ENCODE data around the gene FADD. TPM values are rescaled to one million over a fixed set of nuclear protein-coding genes. Genes with fewer than 3 reads are reported as not detected.
"Not testable (repeated sequence)": the region's sequence is repeated elsewhere in the genome, so short reads cannot be mapped to it uniquely, and the experiment has no call there.

The FADD gene
- total RNA-seq, 1 experiment from 2014 or later, result 23.2 TPM

- DNase-seq (ENCODE audit: low spot score), result no peak
Measured at GRCh38 chr11:70180906-70181305, 22.2 kb upstream of the FADD start.

GRCh38 chr11:70182266-70182665, 20.8 kb upstream of the FADD start:
- DNase-seq (ENCODE audit: low spot score), result no peak

DNA sequence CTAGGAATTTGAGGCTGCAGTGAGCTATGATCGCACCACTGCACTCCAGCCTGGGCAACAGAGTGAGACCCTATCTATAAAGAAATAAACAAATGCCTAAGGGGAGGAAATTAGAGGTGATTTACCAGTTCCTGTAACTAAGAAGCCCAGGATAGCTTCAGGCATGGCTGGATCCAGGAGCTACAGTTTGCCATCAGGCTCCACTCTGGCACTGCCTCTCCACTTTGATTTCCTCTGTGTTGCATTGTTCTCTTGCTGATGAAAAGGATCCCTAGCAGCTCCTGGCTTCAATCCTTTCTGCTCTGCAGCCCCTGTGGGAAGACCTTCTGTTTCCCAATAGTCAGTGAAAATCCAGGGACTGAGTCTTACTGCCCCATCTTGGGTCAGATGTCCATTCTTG, 20.1 kb upstream of the FADD start:
- no peak for DNase-seq (ENCODE audit: low spot score)

- DNase-seq (ENCODE audit: low spot score), result no peak
Measured at GRCh38 chr11:70183483-70184176, 19.5 kb upstream of the FADD start.

GRCh38 chr11:70184396-70184795, 18.7 kb upstream of the FADD start:
- DNase-seq (ENCODE audit: low spot score), result no peak

DNA sequence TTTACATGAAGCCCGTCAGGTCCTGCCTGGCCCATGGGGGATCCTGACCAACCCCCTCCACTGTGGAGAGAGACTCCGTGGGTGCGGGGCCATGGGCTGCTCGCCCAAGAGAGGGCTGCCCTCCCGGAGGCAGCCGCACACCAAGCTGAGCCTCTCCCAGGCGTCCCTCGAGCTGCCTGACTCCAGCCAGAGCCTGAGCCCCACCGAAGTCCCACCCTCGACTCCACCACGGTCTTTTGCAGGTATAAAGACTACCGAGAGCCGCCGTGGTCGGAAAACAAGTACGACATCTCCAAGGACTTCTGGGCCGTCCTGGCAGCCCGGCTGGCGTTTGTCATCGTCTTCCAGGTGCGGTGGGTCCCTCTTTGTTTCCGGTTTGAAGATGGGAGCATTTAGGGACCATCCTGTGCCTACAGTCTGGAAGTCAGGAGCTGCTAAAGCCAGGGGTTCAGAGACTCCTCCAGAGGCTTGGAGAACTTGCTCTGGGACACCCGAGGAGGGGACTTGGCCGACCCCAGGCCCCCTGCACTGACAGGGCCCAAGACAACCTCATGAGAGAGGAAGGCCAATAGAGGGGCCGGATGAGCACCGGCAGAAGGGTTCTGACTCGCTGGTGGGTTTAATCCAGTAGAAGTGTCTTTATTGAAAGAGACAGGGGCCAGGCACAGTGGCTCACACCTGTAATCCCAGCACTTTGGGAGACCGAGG, 17.6 kb upstream of the FADD start:
- DNase-seq (ENCODE audit: low spot score), result no peak

- DNase-seq (ENCODE audit: low spot score), result no peak
Measured at GRCh38 chr11:70186420-70186819, 16.7 kb upstream of the FADD start.

DNA sequence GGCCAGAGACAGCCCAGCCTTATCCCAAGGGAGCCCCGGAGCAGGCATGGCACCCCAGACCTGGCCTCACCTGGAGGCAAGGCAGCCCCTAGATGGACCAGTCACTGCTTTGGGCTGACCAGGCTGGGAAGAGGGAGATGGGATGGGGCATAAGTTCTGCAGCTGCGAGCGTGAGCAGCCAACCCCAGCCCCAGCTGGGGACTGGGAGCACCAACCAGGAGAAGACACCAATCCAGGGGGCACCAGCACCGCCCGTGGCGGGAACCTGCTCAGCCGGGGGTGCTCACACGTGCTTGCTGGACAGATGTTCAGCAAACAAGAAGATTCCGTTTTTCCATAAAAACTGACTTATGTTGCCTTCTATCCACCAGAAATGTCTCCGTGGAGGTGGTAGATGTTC, 16.2 kb upstream of the FADD start:
- no peak for DNase-seq (ENCODE audit: low spot score)

- DNase-seq (ENCODE audit: low spot score), result no peak
Measured at GRCh38 chr11:70187771-70188170, 15.3 kb upstream of the FADD start.

DNA sequence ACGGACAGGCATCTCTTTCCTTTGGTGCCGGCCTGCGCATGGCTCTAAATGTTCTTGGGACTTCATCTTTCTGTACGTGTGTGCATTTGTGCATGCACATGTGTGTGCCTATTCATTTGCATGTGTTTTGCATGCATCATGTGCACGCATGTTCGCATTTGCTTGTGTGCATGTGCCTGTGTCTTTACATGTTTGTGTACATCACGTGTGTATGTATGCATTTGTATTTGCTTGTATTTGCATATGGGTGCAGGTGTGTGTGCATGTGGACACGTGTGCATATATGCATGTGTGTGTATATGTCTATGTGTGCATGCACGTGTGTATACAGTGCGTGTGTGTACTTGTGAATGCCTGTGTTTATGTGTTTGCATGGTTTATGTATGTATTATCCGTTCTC, 13.5 kb upstream of the FADD start:
- no peak for DNase-seq (ENCODE audit: low spot score)

DNA sequence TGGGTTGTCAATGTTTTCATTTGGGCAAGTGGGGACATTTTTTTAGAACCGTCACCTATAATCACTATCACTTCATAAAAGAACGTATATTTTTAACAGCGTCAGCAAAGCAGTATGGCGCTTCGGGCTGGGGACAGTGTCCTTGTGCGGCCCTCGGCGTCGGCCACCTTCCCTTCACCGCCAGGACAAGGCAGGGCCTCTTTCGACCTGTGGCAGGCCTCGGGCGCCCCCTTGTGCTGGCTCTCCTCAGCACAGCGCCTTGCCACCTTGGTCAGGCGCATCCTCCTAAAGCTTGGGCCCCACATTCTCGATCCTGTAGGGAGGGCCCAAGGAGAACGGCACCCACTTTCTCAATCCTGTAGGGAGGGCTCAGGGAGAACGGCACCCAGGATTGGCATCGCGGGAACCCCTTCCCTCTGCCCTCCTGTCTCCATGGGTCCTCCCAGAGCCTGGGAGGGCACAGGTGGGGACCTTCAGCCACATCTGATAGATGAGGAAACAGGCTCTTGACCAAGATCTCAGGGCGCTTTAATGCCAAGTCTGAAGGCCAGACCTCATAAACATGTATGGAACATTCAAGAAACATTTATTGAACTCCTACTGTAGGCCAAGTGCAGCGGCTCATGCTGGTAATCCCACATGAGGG, 11.5 kb upstream of the FADD start:
- peak; percentile 61 for DNase-seq (ENCODE audit: low spot score)

DNA sequence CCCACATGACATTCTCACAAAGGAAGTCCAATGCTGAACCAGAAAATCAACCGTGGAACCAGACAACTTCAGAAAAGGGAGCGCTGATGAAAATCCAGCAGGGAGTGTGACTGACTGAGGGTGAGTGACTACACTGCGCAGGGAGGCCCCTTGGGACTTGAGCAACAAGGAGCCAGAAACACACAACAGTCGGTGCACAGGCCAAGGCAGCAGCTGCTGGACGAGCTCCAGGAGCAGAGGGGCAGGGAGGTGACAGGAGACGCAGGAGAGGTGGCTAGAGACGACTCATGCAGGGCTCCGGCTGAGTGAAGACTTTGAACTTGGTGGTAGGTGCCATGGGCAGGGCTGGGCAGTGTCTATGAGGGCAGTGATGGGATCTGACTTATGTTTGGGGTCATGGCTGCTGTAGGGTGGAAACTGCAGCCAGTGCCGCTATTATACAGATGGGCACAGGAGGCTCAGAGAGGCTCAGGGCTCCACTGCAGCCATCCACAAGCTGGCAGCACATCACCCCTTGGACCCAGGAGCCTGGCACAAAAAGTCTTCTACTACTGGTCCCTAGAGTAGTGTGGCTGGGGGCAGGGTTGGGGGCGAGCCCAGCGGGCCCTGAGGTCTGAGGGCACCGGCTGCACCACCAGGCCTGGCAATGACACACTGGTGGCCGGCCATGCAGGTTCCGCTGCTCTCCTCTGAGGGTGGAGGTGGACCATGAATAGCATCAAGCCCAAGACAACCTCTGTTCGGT, 10.3 kb upstream of the FADD start:
- no peak for DNase-seq (ENCODE audit: low spot score)

GRCh38 chr11:70193411-70194292, 9.4 kb upstream of the FADD start:
- no peak for DNase-seq (ENCODE audit: low spot score)

- DNase-seq (ENCODE audit: low spot score), result no peak
Measured at GRCh38 chr11:70194792-70195791, 8.0 kb upstream of the FADD start.

DNA sequence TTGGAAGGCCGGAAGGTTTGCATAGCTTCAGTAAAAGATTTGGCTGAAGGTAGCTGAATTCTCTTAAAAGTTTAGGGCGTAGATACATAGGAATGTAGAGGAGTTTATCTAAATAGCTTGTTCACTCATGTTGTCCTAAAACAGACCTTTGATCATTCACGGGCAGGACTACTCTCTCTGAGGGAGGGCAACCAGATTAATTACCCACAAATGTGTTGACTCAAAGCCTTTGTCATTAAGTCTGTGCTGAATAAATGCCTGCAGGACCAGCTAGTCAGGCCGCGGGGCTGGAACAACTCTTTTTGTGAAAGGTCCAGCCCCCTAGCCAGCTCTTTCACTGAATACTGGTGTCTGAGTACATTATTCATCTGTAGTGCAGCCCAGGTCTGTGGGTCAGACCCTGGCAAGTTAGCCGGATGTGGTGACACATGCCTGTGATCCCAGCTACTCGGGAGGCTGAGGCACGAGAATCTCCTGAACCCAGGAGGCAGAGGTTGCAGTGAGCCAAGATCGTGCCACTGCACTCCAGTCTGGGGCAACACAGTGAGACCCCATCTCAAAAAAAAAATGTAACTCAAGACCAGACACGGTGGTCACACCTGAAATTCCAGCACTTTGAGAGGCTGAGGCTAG, 2.8 kb upstream of the FADD start:
- DNase-seq (ENCODE audit: low spot score), result no peak

GRCh38 chr11:70201047-70201446, 2.0 kb upstream of the FADD start:
- DNase-seq (ENCODE audit: low spot score), result not testable (repeated sequence)

- DNase-seq (ENCODE audit: low spot score), result no peak
Measured at GRCh38 chr11:70201882-70202861, 924 bp upstream of the FADD start.

- DNase-seq (ENCODE audit: low spot score), result peak; percentile 63
Measured at GRCh38 chr11:70203751-70204465, 812 bp downstream of the FADD start.

All from H4 (cell line).